SK-N-SH (cell line): ENCODE data around the gene PLXDC1. TPM values are rescaled to one million over a fixed set of nuclear protein-coding genes. Genes with fewer than 3 reads are reported as not detected.

ENCODE experiments used
- CTCF ChIA-PET: fragments of 300-600, 350-600 bp; formaldehyde crosslinking; extraction: SDS; loops from one replicate; lab custom pipeline; 2021; lab: Yijun Ruan, JAX
- POLR2A ChIA-PET: fragments of 350-600 bp; sonication (Branson Sonifier 250); formaldehyde crosslinking; extraction: SDS; loops from one replicate; lab custom pipeline; 2020; ENCODE audit warnings: antibody characterized with exemption, inconsistent platforms; lab: Yijun Ruan, JAX
- DNase-seq: peaks from one replicate; pipeline ENCODE4 v3.0.0; 2012
- H2AFZ ChIP-seq: fragments of 200-600 bp; sonication (generic); 2 replicates; pipeline ENCODE4 v1.8.1; 2016; ENCODE audit warnings: antibody characterized with exemption, mild to moderate bottlenecking, low read depth
- H3F3A ChIP-seq: fragments of 200-600 bp; sonication (generic); replicated peaks from 2 replicates; pipeline ENCODE3; 2016; ENCODE audit warnings: antibody characterized with exemption, mild to moderate bottlenecking; ENCODE audit not compliant: insufficient read depth
- H3K27ac ChIP-seq, 2 experiments: fragments of 200-500 bp in 1 of 2; fragments of 200-600 bp in 1 of 2; sonication (Bioruptor generic) in 1 of 2; sonication (generic), shearing (Covaris generic) in 1 of 2; 2 replicates each; pipeline versions ENCODE4 v1.5.1 to v1.6.1; 2014 to 2016; ENCODE audit warnings: low read depth in 2 of 2, inconsistent platforms in 1 of 2, low read length in 1 of 2, mild to moderate bottlenecking in 1 of 2, mixed read lengths in 1 of 2
- H3K27me3 ChIP-seq: fragments of 200-600 bp; sonication (generic), shearing (Covaris generic); 2 replicates; pipeline ENCODE4 v1.6.1; 2016; ENCODE audit warnings: mixed run types; ENCODE audit not compliant: insufficient read depth
- H3K36me3 ChIP-seq, 2 experiments: fragments of 200-500 bp in 1 of 2; fragments of 200-600 bp in 1 of 2; sonication (Bioruptor generic) in 1 of 2; sonication (generic) in 1 of 2; replicated peaks in 1 of 2; 2 replicates each; pipeline versions ENCODE3 to v1.5.1; 2014 to 2016; ENCODE audit warnings: low read length in 1 of 2, mild to moderate bottlenecking in 1 of 2; ENCODE audit not compliant: insufficient read depth in 2 of 2, control insufficient read depth in 1 of 2
- H3K4me1 ChIP-seq, 2 experiments: fragments of 200-500 bp in 1 of 2; fragments of 200-600 bp in 1 of 2; sonication (Bioruptor generic) in 1 of 2; sonication (generic), shearing (Covaris generic) in 1 of 2; 2 replicates each; pipeline versions ENCODE4 v1.5.1 to v1.6.1; 2014 to 2016; ENCODE audit warnings: low read depth in 1 of 2, low read length in 1 of 2, mixed run types in 1 of 2; ENCODE audit not compliant: insufficient read depth in 2 of 2, control insufficient read depth in 1 of 2
- H3K4me2 ChIP-seq: fragments of 200-600 bp; sonication (generic), shearing (Covaris generic); 2 replicates; pipeline ENCODE4 v1.6.1; 2017; ENCODE audit warnings: mixed run types
- H3K4me3 ChIP-seq, 2 experiments: fragments of 200-500 bp in 1 of 2; fragments of 200-600 bp in 1 of 2; sonication (Bioruptor generic) in 1 of 2; sonication (generic), shearing (Covaris generic) in 1 of 2; 2 replicates each; pipeline versions ENCODE4 v1.5.1 to v1.8.1; 2014 to 2016; ENCODE audit warnings: low read depth in 2 of 2, inconsistent platforms in 1 of 2, low read length in 1 of 2, mild to moderate bottlenecking in 1 of 2, mixed read lengths in 1 of 2, moderate library complexity in 1 of 2
- H3K79me2 ChIP-seq: fragments of 200-600 bp; sonication (generic); 2 replicates; pipeline ENCODE4 v1.8.1; 2017; ENCODE audit warnings: mild to moderate bottlenecking; ENCODE audit not compliant: insufficient read depth
- H3K9ac ChIP-seq: fragments of 200-600 bp; sonication (generic); 2 replicates; pipeline ENCODE4 v1.6.1; 2017; ENCODE audit warnings: mixed run types
- H3K9me2 ChIP-seq: fragments of 200-600 bp; sonication (generic); 2 replicates; pipeline ENCODE4 v1.6.1; 2017; ENCODE audit warnings: mixed run types
- H3K9me3 ChIP-seq: fragments of 200-600 bp; sonication (generic); 2 replicates; pipeline ENCODE4 v1.6.1; 2017; ENCODE audit warnings: mixed run types, mild to moderate bottlenecking, moderate library complexity
- H4K20me1 ChIP-seq: fragments of 200-600 bp; sonication (generic); 2 replicates; pipeline ENCODE4 v1.6.1; 2017; ENCODE audit warnings: mild to moderate bottlenecking, mixed run types; ENCODE audit not compliant: insufficient read depth
- EP300 ChIP-seq, 2 experiments: IDR thresholded peaks; 2 replicates each; pipeline versions ENCODE4 v1.4.0 to v1.6.1; 2012; ENCODE audit warnings: borderline replicate concordance in 1 of 2, low read depth in 1 of 2, low read length in 1 of 2
- FOSL2 ChIP-seq: IDR thresholded peaks from 2 replicates; pipeline ENCODE4 v1.4.0; 2012; ENCODE audit warnings: low read depth, mild to moderate bottlenecking, moderate library complexity, borderline replicate concordance
- FOXM1 ChIP-seq: IDR thresholded peaks from 2 replicates; pipeline ENCODE4 v1.4.0; 2012; ENCODE audit warnings: low read depth, mild to moderate bottlenecking
- JUND ChIP-seq: IDR thresholded peaks from 2 replicates; pipeline ENCODE4 v1.4.0; 2012
- MEF2A ChIP-seq: IDR thresholded peaks from 2 replicates; pipeline ENCODE4 v1.4.0; 2012; ENCODE audit warnings: low read depth, borderline replicate concordance
- NRF1 ChIP-seq: IDR thresholded peaks from 2 replicates; pipeline ENCODE4 v1.6.1; 2012; ENCODE audit warnings: low read depth, mild to moderate bottlenecking, low read length
- RAD21 ChIP-seq: IDR thresholded peaks from 2 replicates; pipeline ENCODE4 v1.6.1; 2012; ENCODE audit warnings: mild to moderate bottlenecking, low read length
- RCOR1 ChIP-seq: fragments of 150-350 bp; IDR thresholded peaks from 2 replicates; pipeline ENCODE4 v1.6.1; 2017; ENCODE audit warnings: antibody characterized with exemption, low read length
- SMC3 ChIP-seq: IDR thresholded peaks from 2 replicates; pipeline ENCODE4 v1.6.1; 2012; ENCODE audit warnings: low read depth, low read length, improper control_type of control experiment
- TCF12 ChIP-seq: IDR thresholded peaks from 2 replicates; pipeline ENCODE4 v1.4.0; 2012
- YY1 ChIP-seq: IDR thresholded peaks from 2 replicates; pipeline ENCODE4 v1.4.0; 2012; ENCODE audit warnings: low read depth, mild to moderate bottlenecking
- WGBS: methylation state at CpG from one replicate; pipeline ENCODE4 v1.1.6; 2017; ENCODE audit warnings: low lambda C conversion rate; 5-methylcytosine and 5-hydroxymethylcytosine counted together
- polyA plus RNA-seq, 3 experiments: library from polyadenylated mRNA; depleted of rRNA; stranded (reverse); fragments of >200 nt; gene quantifications; 2 replicates each; pipeline ENCODE4 v1.2.3, GENCODE V29; 2012
- TF ChIP-seq, protein P1 (sequence below): IDR thresholded peaks from 2 replicates; pipeline ENCODE4 v1.4.0; 2012; ENCODE audit warnings: low read depth, borderline replicate concordance
- TF ChIP-seq, protein P2 (sequence below): fragments of 150-350 bp; IDR thresholded peaks from 2 replicates; pipeline ENCODE4 v1.6.1; 2017; ENCODE audit warnings: antibody characterized with exemption, low read length, low read depth, borderline replicate concordance

Gene PLXDC1
- polyA plus RNA-seq, 1 of the 3 experiments (the other 2 are of a cell fraction): 1.5 TPM

DNA sequence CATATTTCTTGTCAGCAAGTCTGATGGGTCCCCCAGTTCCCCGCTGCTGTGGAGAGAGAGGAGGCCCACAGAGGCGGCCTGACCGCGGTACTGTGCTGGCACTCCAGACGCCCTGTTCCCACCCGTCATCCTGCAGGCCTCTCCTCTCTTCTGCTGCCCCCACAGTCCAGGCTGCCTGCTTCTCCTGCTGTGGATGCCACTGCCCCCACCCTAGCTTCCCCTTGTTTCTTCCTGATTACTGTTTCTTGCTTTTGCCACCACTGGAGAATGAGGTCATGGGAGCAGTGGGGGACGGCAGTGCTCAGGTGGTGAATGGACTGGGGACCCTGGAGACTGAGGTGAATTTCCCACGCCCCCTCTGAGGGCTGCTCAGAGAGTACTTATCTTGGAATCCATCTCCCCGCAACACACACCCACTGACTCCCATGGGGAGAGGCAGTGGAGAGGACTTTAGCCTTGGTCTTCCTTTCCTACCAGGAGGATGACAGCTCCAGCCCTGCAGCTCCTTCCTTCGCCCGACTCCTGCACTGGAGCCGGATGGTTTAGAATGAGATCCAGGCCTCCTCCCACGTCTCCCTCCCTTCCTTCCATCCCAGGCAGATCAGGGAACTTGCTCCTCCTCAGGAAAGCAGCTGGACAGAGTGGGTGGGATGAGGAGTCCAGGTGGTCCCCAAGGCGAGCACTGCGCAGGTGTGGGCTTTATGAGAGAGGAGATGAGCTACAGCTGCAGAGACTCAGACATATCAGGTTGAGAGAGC, 60.4 kb downstream of the PLXDC1 start:
- Histone ChIP-seq H3K9me3 (no peaks in the 10 kb centered on the region), H3K9ac (no peak overlapping the region), H3K36me3 (no peaks in the 10 kb centered on the region), H3K4me3 (no peak overlapping the region), H3K27ac (no peak overlapping the region), H3K79me2 (no peaks in the 10 kb centered on the region), H3K4me2 (no peak overlapping the region), H3K9me2 (no peaks in the 10 kb centered on the region), H4K20me1 (no peaks in the 10 kb centered on the region), H2AFZ (no peak overlapping the region), H3K4me1 (peaks cover 0 to 8% of the 10 kb centered on the region in 2 experiments; a peak in 1 of 4 replicates), H3F3A (no peaks in the 10 kb centered on the region), H3K27me3 (no peaks in the 10 kb centered on the region)
- DNase-seq: no peak
- POLR2A ChIA-PET: no interaction called here
- WGBS: 78% methylated on average over 15 of the region's 15 CpGs
- TF ChIP-seq RAD21 (no peak), EP300 (IDR thresholded peaks at IDR 0.05; ENCODE audit: borderline replicate concordance in 1 of 2, low read depth in 1 of 2, low read length in 1 of 2) (no peak), FOXM1 (no peak), YY1 (no peak), TCF12 (no peak), NRF1 (no peak)
- CTCF ChIA-PET: interaction anchor here (1.0 to 1.2 kb wide), 2 partner anchors 61 to 84 kb away, joined by 3 read pairs; partner anchors contain the start of gene PLXDC1

DNA sequence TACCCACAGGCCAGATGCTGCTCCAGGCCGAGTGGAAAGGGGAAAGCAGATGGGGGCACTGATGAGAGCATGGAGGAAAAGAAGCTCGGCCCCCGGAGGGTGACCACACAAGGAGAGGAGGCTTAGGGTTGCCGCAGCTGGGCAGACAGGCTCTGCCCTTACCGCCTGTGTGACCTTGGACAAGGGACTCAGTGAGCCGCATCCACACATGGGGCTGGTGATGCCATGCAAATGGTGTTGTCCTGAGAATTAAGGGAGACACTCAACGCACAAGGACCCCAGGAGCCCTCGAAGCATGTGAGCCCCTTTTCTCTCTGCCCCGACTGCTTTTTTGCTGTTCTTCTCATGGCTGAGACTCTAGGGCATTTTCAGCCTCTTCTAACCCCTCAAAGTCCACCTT, 61.0 kb downstream of the PLXDC1 start:
- CTCF ChIA-PET: interaction anchor here (1.0 to 1.2 kb wide), 2 partner anchors 61 to 84 kb away, joined by 3 read pairs; partner anchors contain the start of gene PLXDC1
- DNase-seq: no peak
- no peak overlapping the region for H2AFZ ChIP-seq
- 74% methylated on average over 5 of the region's 9 CpGs for WGBS
- H3K36me3 ChIP-seq: no peaks in the 10 kb centered on the region
- TF ChIP-seq FOSL2: no peak
- TF ChIP-seq MEF2A: no peak
- TF ChIP-seq JUND: no peak
- no peak for TF ChIP-seq NRF1
- TF ChIP-seq, protein P1, sequence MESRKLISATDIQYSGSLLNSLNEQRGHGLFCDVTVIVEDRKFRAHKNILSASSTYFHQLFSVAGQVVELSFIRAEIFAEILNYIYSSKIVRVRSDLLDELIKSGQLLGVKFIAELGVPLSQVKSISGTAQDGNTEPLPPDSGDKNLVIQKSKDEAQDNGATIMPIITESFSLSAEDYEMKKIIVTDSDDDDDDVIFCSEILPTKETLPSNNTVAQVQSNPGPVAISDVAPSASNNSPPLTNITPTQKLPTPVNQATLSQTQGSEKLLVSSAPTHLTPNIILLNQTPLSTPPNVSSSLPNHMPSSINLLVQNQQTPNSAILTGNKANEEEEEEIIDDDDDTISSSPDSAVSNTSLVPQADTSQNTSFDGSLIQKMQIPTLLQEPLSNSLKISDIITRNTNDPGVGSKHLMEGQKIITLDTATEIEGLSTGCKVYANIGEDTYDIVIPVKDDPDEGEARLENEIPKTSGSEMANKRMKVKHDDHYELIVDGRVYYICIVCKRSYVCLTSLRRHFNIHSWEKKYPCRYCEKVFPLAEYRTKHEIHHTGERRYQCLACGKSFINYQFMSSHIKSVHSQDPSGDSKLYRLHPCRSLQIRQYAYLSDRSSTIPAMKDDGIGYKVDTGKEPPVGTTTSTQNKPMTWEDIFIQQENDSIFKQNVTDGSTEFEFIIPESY: no peak
- TF ChIP-seq RCOR1: no peak
- no peak for TF ChIP-seq SMC3
- TF ChIP-seq, protein P2, sequence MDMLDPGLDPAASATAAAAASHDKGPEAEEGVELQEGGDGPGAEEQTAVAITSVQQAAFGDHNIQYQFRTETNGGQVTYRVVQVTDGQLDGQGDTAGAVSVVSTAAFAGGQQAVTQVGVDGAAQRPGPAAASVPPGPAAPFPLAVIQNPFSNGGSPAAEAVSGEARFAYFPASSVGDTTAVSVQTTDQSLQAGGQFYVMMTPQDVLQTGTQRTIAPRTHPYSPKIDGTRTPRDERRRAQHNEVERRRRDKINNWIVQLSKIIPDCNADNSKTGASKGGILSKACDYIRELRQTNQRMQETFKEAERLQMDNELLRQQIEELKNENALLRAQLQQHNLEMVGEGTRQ: no peak
- H3K4me1 ChIP-seq: peaks cover 0 to 8% of the 10 kb centered on the region in 2 experiments; a peak in 1 of 4 replicates
- no peaks in the 10 kb centered on the region for H3K9me3 ChIP-seq
- H3K79me2 ChIP-seq: no peaks in the 10 kb centered on the region
- H3F3A ChIP-seq: no peaks in the 10 kb centered on the region
- no peak overlapping the region for H3K9ac ChIP-seq
- H3K4me3 ChIP-seq: no peak overlapping the region
- H3K27ac ChIP-seq: no peak overlapping the region
- POLR2A ChIA-PET: no interaction called here
- no peaks in the 10 kb centered on the region for H3K9me2 ChIP-seq
- H4K20me1 ChIP-seq: no peaks in the 10 kb centered on the region
- H3K4me2 ChIP-seq: no peak overlapping the region
- H3K27me3 ChIP-seq: no peaks in the 10 kb centered on the region
